KG1 (cell line): ENCODE measurements around the gene MINK1.
"Not testable (repeated sequence)": the region's sequence is repeated elsewhere in the genome, so short reads cannot be mapped to it uniquely, and the experiment has no call there.

ENCODE experiments used
- DNase-seq: peaks from one replicate; lab custom pipeline; 2025; lab: John Stamatoyannopoulos, UW

The MINK1 gene

GRCh38 chr17:4899341-4900230, 66.4 kb downstream of the MINK1 start, which contains the start of gene C17orf107:
C17orf107 (plus strand) TSS chr17:4899536; CDS start chr17:4899763, 227 bp downstream.
- no peak for DNase-seq

- no peak for DNase-seq
These were observed 67.3 kb downstream of the MINK1 start for GRCh38 chr17:4900231-4901107.

- no peak for DNase-seq
These were observed 68.0 kb downstream of the MINK1 start for GRCh38 chr17:4901108-4901647.

DNA sequence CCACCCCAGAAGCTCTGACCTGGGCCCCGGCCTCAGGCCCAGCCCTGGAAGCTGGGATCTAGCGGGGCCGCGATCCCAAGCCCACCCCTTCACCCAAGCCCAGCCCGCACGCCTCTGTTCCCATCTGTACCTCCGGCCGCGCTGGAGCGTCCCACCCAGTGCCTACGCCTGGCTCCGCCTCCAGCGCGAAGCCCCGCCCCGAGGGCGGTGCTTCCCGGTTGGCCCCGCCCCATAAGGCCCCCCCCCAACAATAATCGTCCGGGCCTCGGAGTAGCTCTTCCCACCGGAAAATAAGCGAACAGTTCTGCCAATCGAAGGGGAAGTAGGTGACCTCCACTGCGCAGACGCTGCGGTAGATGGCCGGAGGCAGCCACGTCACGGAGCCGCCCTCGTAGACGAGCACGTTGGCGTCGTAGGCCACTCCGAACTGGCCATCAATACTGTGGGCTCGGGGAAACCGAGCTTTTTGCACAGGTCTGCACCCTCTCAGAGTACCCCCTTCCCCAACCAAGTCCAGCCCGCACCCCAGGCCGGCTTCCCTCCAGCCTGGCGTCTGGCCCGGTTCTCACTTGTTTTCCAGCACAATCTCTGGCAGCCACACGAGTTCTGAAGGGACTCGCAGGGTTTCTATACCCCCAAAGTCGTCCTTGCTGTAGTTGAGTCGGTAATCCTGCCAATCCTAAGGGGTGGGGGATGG, 68.7 kb downstream of the MINK1 start:
- no peak for DNase-seq

GRCh38 chr17:4902540-4902939, 69.4 kb downstream of the MINK1 start:
- no peak for DNase-seq

DNA sequence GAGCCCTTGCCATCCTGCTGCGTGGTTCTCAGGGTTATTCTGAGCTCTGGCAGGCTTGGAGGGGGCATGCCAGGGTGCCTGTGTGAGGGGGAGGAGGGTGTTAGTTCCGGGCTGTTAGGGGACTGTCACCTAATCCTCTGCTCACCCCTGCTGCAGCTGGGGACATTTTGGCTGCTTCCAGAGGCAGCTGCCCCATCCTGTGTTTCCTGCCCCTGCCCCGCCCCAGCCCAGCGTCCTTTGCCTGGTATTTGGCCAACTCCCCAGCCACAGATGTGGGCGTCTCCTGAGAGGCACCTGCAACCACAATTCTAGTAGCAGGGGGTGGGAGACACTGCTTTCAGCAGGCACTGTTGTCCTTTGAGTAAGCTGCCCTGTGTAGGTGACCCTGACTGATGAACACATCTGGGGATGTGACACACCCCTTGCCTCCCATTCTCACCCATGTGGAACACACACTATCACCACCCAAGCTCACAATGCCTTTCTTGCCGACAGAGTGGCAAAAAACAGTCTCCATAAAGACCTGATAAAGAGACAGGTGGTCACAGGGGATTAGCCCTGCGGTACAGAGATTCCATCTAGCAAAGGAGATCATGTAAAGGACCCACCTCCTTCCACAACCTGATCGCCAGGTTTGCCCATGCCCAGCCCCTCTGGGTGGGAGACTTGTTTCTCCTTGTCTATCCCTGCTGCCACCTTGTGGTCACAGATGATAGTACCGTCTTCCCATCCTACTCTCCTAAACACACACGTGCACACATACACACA, 70.1 kb downstream of the MINK1 start, which contains the start of gene CHRNE:
CHRNE (minus strand) TSS at position 48 of the 768 bp plus-strand sequence; CDS start at position 13, 35 bp downstream.
- DNase-seq, result peak; percentile 10

DNA sequence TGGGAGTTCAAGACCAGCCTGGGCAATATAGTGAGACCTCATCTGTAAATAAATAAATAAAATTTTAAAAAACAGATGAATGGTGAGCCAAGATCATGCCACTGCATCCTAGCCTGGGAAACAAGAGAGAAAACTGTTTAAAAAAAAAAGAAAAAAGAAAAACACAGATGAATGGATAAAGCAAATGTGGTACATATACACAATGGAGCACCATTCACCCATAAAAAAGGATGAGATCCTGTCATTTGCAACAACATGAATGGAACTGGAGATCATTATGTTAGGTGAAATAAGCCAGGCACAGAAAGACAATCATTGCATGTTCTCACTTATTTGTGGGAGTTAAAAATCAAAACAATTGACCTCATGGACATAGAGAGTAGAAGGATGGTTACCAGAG, 73.5 kb downstream of the MINK1 start:
- not testable (repeated sequence) for DNase-seq

- no peak for DNase-seq
These were observed 75.2 kb downstream of the MINK1 start for GRCh38 chr17:4908301-4908700.

DNA sequence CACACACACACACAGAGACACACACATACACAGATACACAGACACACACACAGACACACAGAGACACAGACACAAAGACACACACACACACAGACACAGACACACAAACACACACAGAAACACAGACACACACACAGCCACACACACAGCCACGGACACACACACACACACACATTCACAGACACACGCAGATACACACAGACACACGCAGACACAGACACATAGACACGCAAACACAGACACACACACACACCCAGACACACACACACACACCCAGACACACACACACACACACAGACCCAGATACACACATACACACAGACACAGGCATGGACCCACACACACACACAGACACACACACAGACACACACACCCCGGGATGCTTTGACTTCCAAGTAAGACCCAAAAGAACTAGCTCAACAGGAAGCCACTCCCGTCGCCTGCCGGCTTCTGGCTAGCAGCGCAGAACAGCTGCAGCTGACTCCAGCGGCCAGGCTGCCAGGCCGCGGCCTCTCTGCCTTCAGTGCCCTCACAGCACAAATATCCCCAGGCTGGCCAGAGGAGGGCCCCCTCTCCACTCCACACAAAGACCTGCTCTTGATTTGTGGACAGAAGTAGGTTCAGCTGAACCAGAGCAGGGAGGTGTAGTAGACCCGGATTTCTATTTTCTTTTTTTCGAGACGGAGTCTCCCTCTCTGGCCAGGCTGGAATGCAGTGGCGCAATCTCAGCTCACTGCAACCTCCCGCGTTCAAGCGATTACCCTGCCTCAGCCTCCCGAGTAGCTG, 75.8 kb downstream of the MINK1 start:
- peak; percentile 7 for DNase-seq

DNA sequence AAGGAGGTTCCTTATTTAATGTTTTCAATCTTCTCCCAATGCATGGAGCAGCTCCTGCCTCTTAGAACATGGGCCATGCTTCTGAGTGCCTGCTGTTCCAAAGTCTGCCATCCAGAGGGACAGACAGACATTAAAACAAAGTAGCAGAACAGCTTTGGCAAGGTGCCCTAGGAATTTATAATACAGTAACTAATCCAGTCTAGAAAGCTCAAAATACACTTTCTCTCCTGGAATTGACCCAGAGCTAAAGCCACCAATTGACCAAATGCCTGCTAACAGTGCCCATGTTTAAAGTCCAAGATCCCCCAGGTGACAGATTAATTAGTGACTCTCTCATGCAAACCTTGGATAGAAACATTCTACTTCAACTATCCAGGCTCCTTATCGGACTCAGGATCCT, 80.9 kb downstream of the MINK1 start:
- no peak for DNase-seq

DNA sequence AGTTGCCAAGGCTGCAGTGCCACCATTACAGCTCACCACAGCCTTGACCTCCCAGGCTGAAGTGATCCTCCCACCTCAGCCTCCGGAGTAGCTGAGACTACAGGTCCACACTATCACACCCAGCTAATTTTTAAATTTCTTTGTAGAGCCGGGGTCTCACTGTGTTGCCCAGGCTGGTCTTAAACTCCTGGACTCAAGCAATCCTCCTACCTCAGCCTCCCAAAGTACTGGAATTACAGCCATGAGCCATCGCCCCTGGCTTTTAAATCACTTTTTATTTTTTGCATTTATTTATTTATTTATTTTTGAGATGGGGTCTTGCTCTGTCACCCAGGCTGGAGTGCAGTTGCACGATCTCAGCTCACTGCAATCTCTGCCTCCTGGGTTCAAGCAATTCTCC, 81.4 kb downstream of the MINK1 start:
- DNase-seq, result not testable (repeated sequence)

DNA sequence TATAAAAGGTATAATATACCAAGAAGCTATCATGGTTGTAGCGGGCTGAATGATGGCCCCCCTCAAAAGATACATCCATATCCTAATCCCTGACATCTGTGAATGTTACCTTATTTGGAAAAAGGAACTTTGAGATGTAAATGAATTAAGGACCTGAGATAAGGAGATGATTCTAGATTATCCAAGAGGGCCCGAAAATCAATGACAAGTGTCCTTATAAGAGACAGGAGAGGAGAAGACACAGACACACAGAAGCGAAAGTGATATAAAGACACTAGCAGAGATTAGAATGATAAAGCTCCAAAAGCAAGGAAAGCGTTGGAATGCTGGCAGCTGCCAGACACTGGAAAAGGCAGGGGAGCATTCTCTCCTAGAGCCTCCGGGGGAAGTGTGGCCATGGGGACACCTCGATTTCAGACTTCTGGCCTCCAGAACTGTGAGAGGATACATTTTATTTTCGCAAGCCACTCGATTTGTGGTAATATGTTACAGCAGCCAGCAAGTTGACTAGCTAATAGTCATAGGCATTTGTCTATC, 86.4 kb downstream of the MINK1 start:
- DNase-seq, result no peak

DNA sequence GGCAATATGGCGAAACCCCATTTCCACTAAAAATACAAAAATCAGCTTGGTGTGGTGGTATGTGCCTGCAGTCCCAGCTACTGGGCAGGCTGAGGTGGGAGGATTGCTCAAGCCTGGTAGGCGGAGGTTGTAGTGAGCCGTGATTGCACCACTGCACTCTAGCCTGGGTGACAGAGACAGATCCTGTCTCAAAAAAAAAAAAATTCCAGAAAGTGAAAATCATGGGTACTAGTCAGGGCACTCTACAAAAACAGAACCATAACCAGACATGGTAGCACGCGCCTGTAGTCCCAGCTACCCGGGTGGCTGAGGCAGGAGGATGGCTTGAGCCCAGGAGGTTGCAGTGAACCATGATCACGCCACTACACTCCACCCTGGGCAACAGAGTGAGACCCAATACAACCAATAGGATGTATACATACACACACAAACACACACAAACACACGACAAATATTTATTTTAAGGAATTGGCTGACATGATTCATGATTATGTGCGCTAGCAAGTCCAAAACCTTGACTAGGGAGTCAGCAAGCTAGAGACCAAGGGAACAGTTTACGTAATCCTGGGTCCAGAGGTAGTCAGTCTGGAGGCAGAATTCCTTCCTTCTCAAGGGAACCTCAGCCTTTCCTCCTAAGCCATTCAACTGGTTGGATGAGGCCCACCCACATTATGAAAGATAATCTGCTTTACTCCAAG, 87.4 kb downstream of the MINK1 start:
- DNase-seq, result no peak

DNA sequence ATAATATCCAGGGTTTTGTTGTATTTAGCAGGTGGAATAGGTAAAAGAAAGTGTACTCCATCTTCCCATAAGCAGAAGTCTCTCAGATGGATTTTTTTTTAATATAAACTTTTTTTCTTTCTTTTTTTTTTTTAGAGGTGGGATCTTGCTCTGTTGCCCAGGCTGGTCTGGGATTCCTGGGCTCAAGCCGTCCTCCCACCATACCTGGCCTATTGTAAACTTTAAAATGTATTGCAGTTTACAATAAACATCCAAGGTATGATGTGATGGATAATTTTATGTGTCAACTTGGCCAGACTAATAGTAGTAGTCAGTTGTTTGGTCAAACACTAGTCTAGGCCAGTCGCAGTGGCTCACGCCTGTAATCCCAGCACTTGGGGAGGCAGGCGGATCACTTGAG, 88.2 kb downstream of the MINK1 start:
- DNase-seq, result no peak

DNA sequence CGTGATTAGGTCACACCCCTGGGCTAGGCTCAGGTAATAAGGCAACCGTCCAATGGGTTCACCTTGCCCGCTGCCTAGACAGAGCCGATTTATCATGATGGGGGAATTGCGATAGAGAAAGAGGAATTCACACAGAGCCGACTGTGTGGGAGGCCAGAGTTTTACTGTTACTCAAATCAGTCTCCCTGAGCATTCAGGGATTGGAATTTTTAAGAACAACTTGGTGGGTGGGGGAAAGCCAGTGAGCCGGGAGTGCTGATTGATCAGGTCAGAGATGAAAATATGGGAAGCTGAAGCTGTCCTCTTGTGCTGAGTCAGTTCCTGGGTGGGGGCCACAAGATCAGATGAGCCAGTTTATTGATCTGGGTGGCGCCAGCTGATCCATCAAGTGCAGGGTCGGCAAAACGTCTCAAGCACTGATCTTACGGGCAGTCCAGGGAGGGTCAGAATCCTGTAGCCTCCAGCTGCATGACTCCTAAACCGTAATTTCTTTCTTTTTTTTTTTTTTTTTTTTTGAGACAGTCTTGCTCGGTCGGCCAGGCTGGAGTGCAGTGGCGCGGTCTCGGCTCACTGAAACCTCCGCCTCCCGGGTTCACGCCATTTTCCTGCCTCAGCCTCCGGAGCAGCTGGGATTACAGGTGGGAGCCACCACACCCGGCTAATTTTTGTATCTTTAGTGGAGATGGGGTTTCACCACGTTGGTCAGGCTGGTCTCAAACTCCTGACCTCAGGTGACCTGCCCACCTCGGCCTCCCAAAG, 93.6 kb downstream of the MINK1 start:
- not testable (repeated sequence) for DNase-seq

DNA sequence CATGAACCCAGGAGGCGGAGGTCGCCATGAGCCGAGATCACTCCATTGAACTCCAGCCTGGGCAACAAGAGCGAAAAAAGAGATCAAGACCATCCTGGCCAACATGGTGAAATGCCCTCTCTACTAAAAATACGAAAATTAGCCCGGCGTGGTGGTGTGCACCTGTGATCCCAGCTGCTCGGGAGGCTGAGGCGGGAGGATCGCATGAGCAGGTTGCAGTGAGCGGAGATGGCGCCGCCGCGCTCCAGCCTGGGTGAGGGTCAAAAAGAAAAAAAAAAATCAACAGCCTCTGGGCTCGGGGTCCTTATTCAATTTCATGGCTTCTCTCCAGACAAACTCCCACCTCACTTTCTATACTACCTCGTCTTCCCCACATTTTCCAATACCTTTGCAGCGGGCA, 95.7 kb downstream of the MINK1 start:
- DNase-seq, result no peak

DNA sequence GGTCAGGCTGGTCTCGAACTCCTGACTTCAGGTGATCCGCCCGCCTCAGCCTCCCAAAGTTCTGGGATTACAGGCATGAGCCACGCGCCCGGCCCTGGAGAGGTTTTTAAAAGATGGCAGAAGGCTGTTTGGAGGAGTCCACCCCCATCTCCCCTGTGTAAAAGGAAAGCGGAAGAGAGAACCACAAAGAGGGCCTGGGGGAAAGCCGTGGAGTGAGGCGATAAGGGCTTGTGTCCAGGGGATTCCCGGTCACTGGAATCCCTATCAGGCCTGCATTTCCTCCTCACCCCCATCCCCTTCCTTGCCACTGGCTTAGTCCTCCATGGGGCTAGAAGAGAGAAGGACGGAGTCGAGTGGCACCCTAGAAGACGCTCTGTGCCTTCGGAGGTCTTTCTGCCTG, 98.8 kb downstream of the MINK1 start, which contains the start of gene GP1BA:
GP1BA (plus strand) TSS at position 315 of the 400 bp plus-strand sequence. CDS start 328 bp downstream, outside the sequence.
- no peak for DNase-seq

DNA sequence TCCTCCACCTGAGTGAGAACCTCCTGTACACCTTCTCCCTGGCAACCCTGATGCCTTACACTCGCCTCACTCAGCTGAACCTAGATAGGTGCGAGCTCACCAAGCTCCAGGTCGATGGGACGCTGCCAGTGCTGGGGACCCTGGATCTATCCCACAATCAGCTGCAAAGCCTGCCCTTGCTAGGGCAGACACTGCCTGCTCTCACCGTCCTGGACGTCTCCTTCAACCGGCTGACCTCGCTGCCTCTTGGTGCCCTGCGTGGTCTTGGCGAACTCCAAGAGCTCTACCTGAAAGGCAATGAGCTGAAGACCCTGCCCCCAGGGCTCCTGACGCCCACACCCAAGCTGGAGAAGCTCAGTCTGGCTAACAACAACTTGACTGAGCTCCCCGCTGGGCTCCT, 99.6 kb downstream of the MINK1 start:
- no peak for DNase-seq
